Retinal pigment epithelial cell (primary cell): ENCODE measurements around the gene PAQR5.

ENCODE experiments used
- DNase-seq: peaks from one replicate; pipeline ENCODE4 v3.0.0-alpha.2; 2010; ENCODE audit warnings: low read depth
- H3K4me3 ChIP-seq: 2 replicates; pipeline ENCODE4 v1.5.1; 2011; ENCODE audit warnings: mild to moderate bottlenecking, low read length, control low read depth, moderate library complexity
- CTCF ChIP-seq: conservative IDR thresholded peaks from 2 replicates; pipeline ENCODE4 v1.5.1; 2011; ENCODE audit warnings: low read depth, low read length, control low read depth, inconsistent platforms

PAQR5 gene

GRCh38 chr15:69407719-69408400 is 109.1 kb downstream of the PAQR5 start:
- no peak for TF ChIP-seq CTCF
- H3K4me3 ChIP-seq: no peak overlapping the region
- DNase-seq: no peak

GRCh38 chr15:69408841-69409240 is 110.1 kb downstream of the PAQR5 start:
- DNase-seq: no peak
- no peak overlapping the region for H3K4me3 ChIP-seq

GRCh38 chr15:69410248-69410874 is 111.6 kb downstream of the PAQR5 start:
- TF ChIP-seq CTCF: peak; percentile 76
- no peak for DNase-seq
- H3K4me3 ChIP-seq: no peak overlapping the region

More at GRCh38 chr15:69408841-69409240, 110.1 kb downstream of the PAQR5 start:
- no peak for TF ChIP-seq CTCF

- TF ChIP-seq CTCF: no peak
- no peak overlapping the region for H3K4me3 ChIP-seq
- DNase-seq: no peak
Observed at GRCh38 chr15:69412274-69412673, 113.6 kb downstream of the PAQR5 start.

- no peak for DNase-seq
- H3K4me3 ChIP-seq: no peak overlapping the region
- no peak for TF ChIP-seq CTCF
Observed at GRCh38 chr15:69412701-69413100, 114.0 kb downstream of the PAQR5 start.

GRCh38 chr15:69413822-69414700 is 115.3 kb downstream of the PAQR5 start, which contains the start of gene KIF23:
Gene KIF23, plus strand, starts transcription at chr15:69414349. Its CDS starts 117 bp downstream, at chr15:69414466.
- TF ChIP-seq CTCF: no peak
- peak within 1 kb of the TSS; percentile 80 for H3K4me3 ChIP-seq
- peak; percentile 72 for DNase-seq
